Amniotic epithelial cell (primary cell): ENCODE results near the gene POU3F3.

ENCODE experiments used
- DNase-seq: peaks from one replicate; pipeline ENCODE4 v3.0.0-alpha.2; 2010; ENCODE audit warnings: low read depth

POU3F3 gene

DNA sequence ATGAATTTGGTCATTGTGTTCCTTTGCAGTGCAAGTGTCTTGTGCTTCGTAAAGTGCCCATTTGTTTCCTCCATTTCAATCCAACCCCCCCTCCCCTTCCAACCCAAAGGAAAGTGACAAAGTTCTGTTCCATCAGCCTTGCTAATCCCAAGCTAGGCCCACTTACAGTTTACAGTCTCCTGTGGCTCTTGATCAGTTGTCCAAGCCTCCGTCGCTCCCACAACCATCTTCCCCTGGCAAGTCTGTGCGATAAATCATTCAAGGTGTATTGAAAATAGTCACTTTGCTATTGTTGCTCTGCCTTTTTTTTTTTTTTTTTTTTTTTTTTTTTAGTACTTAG, 6.5 kb downstream of the POU3F3 start:
- DNase-seq = no peak

DNA sequence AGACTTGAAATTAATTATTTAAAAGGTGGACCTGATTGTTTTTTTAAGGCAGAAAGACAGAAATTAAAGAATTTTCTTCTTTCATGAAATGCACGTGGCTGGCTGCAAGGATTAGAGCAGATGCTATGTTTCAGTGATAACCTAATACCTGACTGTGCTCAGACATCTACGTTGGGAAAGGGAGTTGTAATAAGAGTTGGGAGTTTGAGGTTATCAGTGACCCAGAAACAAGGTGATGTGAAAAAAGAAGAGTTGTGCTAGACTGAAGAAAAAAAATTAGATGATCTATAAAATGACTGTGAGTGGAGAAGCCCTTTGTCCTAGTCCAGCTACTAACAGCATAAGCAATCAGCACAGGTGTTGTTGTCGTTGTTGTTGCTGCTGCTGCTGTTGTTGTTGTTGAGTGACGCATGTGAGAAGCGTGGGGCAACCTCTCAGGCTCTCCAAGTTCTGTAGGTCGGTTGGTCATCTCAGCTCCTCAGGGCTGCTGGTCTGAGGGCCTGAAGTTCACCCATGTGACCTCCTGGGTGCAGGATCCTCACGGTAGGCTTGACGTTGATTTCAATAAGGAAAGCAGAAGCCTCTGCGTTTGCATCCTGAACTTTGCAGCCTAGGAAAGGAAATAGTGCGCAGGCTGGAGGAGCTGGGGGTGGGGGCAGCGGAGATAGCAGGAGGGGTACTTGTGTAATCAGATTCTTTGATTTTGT, 7.6 kb downstream of the POU3F3 start:
- DNase-seq = no peak

DNA sequence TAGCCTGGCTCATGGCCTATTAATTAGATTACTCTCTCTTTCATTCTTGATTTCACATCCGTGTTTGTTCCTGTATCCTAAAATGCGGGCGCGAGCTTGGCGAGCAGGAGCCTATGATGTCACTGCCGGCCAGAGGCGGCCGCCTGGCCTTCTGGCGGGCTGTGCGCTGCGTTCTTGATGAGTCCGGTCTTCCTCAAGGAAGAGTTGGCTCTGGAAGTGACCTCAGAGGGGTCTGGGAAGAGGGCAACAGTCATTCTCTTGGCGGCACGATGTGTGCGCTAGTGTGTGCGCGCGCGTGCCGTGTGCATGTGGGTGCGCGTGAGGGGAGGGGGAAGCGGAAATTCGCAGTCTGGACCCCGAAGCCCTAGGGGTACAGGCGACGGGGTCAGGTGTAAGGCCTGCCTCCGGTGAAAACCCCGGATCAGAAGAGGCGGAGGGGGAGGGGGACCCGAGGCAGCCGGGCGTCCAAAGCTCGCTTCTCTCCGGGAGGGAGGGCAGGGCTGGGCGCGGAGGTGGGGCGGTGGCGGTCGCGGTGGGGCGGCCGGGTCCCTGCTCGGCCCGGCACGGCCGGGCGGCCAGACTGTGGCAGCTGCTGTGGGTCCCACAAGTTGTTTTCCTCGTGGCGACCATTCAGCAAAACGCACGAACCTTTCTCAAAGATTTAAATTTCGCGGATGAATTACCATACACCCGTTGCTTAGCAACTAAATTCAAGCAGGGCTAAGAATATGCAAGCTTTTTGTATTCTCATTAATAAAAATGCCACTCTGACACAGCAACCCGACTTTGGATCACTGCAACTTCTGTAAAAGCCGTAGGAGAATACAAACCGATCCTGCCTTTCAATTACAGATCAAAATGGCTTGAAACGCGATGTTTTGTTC, 8.4 kb downstream of the POU3F3 start:
- no peak for DNase-seq

DNA sequence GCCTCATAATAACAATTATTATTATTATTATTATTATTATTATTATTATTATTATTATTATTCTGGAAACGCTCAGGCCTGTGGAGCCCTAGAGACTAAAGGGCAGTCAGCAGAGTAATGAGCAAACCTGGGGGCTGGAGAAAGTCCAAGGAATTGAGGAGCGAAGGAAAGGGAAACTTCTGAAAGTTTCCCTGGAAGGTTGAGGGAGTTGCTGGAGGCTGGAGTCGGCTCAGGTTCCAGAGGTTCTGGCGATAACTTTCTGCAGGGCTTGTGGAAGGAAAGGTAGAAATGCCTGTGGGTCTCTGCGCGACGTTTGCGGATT, 9.2 kb downstream of the POU3F3 start:
- no peak for DNase-seq

DNA sequence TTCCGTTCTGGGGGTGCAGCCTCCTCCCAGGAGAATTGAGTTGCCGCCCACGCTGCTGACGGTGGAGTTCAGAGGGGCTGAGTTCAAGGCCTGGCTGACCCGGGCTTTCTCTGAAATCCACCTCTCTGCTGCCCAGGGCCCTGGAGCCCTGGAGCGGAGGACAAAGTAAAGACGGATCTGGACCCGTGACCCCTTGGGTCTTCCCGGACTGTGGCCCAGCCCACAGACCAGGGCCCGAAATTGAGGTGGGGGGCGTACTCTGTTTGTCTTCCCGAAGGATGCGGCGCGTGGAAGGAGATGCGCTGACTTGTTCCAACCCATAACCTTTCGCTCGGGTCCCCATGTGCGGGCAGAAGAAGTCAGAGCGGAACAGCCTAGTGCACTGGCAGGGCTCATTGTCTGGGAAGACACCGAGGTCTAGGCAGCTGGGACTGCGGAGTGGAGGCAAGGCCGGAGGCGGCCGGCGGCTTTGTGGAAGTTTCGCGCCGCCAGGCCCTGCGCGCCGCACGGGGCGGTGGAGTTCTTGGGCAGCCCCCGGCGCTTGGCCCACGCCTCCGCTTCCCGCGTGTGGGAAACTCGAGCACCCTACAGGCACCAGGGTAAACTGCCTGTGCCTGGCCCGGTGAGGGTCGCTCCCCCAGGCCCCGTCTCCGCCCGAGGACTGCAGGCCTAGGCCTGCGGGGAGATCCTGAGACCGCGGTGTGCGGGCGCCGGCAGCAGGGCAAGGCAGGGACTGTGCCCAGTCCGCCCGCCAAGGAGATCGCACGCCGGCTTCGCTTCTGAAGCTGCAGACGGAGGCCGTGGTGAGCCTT, 9.8 kb downstream of the POU3F3 start:
- no peak for DNase-seq

DNA sequence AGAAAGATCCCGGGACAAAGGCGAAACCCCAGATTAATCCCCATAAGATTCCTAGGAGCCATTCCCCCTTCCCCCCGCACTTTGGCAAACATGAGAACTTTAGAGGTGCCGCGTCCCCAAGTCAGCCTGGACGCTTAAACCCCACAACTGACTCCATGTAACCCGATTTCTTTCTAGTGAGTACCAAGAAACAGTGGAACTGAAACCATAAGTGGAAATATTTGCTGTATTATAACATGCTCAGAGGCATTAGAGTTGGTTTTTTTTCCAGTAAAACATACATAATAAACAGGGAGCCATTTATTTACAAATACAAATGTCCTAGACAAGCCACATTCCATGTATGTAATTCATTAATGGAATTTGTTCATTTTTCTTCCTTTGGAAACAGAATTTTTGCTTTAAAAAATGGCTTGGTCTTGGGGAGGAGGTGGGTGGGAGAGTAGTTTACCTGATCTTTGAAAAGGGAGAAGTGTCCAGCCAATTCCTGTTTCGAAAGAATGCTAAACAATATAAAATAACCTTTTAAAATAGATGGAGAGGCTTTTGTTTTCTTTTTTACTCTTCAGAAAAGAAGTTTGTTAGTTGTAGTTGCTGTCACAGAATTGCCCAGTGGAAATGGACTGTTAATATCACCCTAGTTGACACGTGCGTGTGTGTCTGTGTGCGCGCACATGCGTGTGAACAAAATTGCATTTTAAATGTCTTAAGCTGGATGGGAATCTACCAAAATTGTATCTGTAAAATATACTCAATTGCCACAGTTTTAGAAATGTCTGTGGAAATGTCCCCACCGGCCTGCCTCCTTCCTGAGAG, 10.6 kb downstream of the POU3F3 start:
- DNase-seq = no peak

DNA sequence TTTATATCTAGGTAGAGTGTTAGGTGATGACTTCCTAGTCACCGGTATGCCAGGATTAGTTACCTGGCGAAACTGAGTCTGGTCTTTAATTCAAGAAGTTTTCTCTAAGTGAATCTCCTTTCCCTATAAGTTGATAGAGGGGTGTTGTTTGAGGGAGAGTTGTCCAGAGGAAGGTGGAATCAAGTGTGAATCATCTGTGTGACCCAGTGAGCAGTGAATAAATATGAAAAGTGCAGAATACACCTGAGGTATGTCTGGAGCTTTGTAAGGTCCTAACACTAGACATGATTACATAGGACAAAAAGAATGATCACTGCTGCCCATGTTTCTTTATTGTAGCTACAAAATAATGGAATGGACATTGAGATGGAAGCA, 11.2 kb downstream of the POU3F3 start:
- DNase-seq = no peak

DNA sequence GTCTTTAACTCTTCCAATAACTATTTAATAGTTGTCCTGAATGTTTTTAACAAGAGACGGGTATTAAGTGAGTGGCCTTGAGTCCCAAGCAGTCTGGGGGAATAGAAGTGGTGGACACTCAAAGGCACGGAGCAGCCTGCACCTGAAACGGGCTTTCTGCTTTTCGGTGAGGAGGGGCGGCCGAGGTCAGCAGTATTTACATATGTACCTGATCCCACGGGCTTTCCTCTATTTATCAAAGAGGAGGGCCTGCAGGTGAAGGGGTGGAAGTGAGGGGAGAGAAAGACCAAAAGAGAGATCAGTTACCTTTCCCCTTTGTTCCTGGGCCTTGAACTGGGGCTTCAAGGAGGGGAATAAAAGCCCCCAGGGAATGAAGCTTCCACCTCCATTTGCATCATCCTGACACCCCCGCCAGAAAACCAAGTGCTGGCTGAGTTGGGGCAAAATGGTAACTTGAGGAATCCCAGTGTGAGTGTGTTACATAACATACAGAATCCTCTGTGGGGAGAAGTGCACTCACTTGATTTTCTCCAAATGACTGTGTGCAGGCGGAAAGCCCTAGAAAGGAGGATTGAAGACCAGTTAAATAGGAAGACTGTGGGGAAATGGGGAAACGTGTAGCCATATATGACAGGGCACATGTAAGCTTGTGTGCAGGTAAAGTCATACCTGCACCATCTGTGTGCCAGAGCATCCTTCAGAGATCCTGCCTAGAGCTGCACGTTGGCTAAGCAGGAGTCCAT, 12.4 kb downstream of the POU3F3 start:
- DNase-seq = no peak

DNA sequence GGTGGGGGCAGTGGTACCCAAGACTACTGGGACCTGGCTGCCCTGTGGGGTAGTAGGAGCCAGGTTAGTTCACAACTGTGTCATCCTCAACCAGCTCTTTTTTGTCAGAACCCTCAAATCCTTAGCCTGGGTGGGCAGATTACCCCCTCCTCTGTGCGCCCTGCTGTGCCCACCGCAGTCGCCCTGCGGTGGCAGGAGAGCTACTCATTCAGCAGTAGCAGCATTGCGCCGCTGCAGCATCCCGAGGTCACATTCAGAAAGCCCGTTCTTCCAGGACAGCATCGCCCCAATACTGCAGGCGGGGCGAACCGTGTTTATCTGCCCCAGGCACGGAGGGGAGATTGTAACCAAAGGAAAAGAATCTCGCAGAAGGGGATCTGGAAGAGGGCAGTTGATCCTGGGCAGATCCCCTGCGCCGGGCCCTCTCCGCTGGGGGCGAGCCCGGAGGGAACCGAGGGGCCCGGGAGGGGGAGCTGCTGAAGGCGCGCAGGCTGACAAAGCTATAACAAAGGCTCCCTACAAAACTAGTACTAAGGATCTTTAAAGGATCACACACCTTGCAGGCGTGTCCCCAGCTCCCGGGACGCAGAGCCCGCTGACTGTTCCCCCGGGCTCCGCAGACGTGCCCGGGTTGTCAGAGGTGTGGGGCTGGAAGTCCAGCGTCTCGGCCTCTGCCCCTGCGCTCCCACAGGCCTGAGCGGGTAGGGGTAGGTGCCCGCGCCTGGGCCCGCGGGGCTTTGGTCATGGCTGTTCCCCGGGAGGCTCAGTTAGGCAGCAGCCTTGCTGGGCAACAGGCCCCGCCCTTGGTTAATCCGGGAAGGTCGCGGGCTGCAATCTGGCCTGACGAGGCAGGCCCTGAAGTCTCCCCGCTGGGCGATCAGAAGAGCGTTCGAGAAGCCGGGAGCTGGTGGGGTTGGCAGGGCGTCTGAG, 13.2 kb downstream of the POU3F3 start:
- DNase-seq = no peak

DNA sequence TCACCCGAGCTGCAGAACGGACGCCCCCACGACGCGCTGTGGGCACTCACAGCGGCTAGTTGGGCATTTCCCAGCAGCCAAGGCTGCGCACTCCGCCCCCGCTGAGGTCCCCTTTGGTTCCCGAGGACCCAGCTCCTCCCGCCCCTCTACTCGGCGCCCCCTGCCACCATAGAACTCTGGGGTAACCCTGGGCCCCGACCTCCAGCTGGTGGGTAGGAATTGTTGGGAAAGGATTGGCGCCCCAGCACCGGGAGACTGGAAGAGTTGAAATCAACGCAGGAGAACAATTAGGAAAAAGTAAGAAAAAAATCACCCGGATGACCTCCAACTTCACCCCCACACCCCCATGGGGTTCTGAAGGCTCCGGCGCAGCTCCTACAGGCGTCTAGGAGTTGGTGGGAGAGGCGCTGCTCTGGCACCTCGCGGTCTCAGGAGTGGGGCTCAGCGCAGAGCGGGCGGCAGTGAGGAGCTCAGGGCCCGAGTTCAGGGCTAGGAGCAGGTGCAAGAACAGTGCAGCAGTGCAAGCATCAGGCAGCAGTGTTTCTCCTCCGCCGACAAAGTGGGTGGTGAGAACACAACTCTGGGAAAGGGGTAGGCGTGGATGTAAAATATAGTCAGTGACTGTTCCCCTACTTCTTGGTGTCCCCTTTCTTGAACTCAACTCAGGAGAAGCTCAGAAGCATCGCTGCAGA, 14.0 kb downstream of the POU3F3 start:
- DNase-seq = no peak

DNA sequence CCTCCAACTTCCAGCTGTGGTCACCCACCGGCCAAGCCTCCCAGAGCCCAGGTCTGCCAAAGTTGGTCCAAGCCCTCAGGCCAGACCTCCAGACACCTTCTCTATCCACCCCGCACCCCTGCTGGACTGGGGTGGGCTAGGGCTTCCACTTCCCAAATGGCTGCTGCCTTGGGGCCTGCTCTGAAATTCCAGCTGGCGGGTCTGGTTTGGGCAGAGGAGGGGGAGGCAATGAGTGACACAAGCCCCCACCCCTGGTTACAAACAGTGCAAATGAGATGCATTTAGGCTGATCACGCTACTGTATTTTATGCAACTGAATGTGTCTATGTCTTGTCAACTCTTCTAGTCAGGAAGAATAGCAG, 14.6 kb downstream of the POU3F3 start:
- no peak for DNase-seq

DNA sequence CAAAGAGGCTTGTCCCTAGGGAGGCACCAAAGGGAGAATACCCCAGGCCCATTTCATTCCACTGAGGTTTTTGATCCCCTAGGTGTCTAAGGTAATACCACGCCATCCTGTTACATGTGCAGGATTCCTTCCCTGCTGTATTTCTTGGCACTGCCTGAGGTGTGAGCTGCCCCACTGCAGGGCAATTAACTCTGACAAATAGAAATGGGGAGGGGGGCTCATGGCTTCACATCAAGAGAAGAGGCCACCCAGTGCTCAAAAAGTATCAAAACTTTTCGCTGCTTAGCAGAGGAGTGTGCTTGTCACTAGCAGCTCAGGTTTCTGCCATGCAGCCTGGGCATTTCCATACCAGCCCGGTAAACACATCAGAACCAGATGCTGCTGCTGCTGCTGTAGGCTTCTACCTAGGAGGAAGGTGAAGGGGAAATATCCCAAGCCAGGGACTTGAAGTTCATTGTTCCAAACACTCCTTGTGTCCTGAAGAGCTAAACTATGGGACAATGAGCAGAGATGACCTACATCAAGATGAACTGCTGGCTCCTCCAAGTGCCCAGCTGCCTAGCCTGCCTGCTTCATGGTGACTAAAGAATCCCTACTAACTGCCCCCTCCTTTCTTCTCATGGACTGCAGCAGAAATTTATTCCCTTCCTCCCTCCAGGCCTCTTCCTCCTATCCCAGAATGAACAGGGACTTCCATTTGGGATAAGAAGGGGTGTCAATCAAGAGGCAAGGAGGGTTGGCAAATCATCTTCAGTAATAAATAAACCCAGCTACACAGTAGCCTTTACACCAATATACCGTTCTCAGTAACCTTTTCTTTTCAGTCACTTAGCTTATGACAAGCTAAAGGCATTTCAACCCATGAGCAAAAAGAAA, 16.4 kb downstream of the POU3F3 start:
- DNase-seq = no peak

DNA sequence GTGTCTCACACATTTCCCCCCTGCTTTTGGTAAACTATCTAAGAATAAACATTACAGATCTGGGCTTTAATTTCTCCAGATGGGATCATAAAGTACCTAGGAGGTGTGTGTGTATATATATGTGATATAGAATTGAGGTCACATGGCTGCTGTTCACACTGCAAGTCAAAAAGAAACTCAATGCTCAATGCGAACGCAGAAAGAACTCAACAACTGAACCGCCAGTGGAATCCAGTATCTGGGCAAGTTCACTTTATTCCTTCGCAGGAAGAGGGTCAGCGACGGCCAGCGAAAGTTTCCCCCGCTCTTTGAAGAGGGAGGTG, 17.7 kb downstream of the POU3F3 start:
- DNase-seq = no peak

DNA sequence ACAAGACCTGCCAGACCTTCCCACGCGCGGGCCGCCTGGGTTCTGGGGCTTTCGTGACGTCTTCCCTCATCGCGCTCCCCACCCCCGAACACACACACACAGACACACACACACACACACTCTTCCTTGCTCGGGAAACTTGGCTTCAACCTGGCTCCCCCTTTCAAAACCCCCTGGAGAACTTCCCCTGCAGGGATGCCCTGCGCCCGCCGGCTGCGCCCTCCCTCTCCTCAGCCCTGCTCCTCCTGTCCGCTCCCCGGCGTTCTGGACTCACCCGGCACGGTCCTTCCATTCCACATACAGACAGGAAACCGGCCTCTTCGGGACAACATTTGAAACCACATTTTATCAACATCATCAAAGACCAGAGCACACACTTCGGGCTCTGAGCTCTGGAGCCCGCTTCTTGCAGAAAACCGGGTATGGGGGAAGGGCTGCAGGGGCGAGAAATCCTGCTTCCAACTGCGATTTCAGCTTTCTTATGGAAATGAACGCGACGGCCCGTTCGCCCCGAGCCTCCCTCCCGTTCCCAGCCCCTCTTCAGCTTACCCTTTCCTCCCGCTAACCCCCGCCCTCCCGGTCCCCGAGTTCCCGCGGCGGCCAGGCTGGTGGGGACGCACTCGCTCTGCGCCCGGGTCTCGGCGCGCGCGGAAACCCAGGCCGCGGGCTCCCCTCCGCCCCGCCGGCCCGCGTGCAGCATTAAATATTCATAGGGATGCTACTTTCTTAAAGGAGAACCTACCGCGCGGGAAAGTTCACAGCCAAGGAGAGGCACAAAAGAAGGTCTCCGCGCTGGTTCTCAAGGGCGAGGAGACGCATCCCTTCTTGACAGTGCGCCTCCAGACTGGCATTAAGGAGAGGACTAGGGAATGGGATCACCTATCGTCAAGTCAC, 18.3 kb downstream of the POU3F3 start:
- no peak for DNase-seq

DNA sequence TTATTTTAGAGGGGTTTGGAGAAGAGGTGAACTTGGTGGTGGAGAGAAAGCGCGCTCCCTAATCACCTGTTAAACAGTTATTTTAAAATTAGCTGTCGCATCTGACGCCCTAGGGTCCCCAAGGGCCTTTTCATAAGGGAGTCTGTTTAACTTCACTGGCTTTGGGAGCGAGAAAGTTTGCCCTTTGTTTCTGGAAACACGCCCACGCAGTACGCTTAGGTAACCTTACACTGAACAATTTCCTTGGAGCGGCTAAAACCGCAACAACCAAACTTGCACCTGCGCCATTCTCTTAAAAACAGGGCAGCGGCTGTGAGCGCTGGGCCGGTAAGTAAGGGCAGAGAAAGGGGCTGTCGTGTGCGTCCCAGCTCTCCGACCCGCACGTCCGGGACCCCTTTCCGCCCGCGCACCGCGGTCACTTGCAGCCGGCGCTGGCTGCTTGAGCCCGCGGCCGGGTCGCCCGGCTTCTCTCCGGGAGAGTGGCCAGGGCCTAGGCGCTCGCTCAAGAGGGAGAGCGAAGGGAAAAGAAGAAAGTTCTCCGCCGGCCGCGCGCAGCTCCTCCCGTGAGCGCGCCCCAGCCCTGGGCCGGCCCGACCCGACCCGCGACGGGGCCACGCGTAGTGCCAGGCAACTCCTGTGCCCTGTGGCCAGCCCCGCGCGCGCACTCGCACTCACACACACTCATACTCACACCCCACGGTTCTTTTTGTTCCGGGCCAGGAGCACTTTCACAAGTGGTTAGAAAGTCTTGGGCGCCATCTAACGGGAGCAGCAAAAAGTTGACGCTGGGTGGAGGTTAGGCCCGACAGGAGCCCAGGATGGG, 19.2 kb downstream of the POU3F3 start:
- peak; percentile 51 for DNase-seq

DNA sequence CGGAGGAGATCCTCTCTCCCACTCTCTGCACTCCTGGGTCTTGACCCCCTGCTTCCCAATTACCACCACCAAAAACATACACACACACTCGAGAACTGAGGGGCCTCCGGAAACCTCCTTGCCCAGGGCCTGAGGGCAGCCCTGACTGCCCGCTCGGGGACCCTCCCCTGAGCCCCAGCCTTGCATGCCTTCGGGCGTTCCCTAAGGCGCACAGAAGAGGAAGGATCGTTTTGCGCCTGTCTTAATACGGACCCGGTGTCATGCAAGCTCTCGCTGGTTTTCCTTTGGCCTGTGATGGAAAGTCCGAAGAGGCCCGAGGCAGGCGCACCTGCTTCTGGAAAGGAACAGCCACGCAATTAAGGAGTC, 19.8 kb downstream of the POU3F3 start:
- no peak for DNase-seq

DNA sequence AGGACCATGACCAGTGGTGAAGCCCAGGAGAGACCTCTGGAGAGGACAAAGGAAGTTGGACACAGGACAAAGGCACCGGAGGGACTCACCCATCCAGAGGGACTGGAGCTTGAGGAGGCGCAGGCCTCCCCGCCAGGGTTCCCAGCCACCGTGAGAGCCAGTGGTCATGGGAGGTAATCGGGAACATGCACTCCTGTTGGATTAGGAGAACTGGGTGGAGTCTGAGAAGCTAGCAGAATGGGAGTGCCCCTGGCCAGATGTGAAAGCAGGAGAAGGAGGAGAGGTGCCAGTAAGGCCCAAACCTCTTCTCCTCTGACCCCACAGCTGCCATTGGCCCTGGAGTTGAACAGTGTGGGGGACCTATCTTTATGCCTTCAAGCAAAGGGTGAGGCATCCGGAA, 20.3 kb downstream of the POU3F3 start:
- DNase-seq = no peak
